Fibroblast of mammary gland (primary cell): ENCODE measurements around the gene RPTOR.

ENCODE experiments used
- DNase-seq: peaks from one replicate; pipeline ENCODE4 v3.0.0-alpha.2; 2010; ENCODE audit warnings: low read depth
- H3K4me3 ChIP-seq: 2 replicates; pipeline ENCODE4 v1.5.1; 2011; ENCODE audit warnings: low read depth, mild to moderate bottlenecking, low read length, moderate library complexity; ENCODE audit not compliant: control insufficient read depth
- CTCF ChIP-seq: conservative IDR thresholded peaks from 2 replicates; pipeline ENCODE4 v1.5.1; 2011; ENCODE audit warnings: low read depth, low read length, inconsistent platforms; ENCODE audit not compliant: control insufficient read depth, insufficient read depth

RPTOR gene

DNA sequence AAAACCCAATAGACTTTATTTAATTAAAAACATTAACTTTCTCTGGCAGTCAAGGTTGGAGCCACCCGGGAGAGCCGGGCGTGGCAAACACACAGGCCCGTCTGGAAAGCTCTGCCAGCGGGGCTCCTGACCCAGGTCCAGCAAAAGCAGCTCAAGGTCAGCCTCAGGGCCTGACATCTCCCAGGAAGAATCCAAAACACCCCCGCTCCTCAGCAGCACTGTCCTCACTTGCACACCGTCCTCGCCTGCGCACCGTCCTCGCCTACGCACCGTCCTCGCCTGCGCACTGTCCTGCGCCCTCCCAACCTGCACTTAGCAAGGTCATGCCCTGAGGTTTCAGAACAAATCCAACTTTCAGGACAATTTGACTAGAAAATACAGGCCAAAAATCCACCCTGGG, 31.4 kb upstream of the RPTOR start:
- no peak for TF ChIP-seq CTCF
- no peak for DNase-seq
- H3K4me3 ChIP-seq = no peak overlapping the region

DNA sequence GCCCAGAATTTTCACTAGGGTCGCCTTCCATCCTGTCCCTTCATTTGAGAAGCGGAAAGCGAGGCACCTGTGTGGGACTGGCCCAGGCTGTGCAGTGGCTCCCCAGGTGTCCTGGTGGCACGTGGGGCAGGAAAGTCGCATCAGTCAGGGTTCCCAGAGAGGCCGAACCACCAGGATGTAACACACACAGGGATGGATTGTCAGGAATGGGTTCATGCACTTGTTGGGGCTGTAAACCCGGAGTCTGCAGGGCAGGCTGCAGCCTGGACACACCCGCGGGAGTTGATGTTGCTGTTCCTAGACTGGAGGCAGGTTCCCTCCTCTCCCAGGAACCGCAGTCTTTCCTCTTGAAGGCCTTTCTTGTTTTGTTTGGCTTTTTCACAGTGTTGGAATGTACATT, 30.7 kb upstream of the RPTOR start:
- no peak for TF ChIP-seq CTCF

DNA sequence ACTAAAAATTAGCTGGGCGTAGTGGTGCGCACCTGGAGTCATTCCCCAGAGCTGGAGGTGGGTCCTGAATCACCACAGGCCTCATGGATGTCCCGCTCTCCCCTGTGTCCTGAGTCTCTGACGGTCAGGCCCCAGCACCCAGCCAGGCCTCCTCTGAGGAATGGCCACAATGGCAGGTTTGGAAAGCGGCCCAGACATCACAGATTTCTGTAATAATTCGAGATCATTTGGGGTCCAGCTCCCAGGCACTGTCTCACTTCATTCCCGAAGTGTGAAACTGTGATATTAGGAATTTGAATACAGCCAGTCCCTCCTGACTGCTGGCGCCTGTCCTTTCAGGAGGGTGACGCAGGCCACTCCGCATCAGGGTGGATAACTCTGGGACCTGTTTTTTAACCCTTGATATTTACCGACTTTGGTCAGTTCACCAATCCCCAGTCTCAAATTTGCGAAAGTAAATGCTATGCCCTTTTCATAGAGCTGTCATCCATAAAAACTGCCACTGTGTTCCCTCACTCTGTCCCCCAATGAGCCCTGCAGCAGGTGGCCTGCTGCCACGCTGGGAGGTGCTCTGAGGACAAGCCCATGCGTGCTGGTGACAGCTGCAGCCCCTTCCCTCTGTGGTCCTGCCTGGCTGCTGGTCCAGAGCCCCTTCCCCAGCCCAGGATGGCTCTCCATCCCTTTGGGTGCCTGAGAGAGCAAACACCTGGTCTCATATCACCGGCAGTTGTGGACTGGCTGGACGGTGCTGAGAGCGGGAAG, 28.3 kb upstream of the RPTOR start:
- no peak for TF ChIP-seq CTCF
- H3K4me3 ChIP-seq = no peak overlapping the region
- DNase-seq = no peak

More for the DNA sequence above, 30.7 kb upstream of the RPTOR start:
- no peak overlapping the region for H3K4me3 ChIP-seq
- DNase-seq = no peak

GRCh38 chr17:80517641-80518040, 27.0 kb upstream of the RPTOR start:
- no peak for DNase-seq
- H3K4me3 ChIP-seq = no peak overlapping the region
- TF ChIP-seq CTCF = no peak

DNA sequence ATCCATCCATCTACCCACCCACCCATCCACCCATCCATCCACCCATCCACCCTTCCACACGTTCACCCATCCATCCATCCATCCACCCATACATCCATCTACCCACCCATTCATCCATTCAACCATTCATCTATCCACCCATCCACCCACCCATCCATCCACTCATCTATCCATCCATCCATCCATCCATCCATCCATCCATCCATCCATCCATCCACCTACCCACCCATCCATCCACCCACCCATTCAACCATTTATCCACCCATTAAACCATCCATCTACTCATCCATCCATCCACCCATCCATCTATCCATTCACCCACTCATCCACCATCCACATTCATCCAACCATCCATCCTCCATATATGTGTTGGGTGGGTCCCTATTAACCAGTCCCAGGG, 26.2 kb upstream of the RPTOR start:
- DNase-seq = no peak
- TF ChIP-seq CTCF = no peak
- H3K4me3 ChIP-seq = no peak overlapping the region

- DNase-seq = peak; percentile 52
- TF ChIP-seq CTCF = no peak
- no peak overlapping the region for H3K4me3 ChIP-seq
These were observed 25.4 kb upstream of the RPTOR start for GRCh38 chr17:80519091-80519781.
